RPMI8226 (cell line): ENCODE measurements around the gene ITGA3.

Source experiments
- DNase-seq: peaks from one replicate; pipeline ENCODE4 v3.0.0-alpha.2; 2015

ITGA3 gene

GRCh38 chr17:50055426-50056216 lies at the start of gene ITGA3:
ITGA3 (plus strand) TSS chr17:50056110; CDS start chr17:50056440, 330 bp downstream.
- peak; percentile 88 for DNase-seq

GRCh38 chr17:50009282-50009681 lies 46.6 kb upstream of the ITGA3 start:
- DNase-seq = no peak

DNA sequence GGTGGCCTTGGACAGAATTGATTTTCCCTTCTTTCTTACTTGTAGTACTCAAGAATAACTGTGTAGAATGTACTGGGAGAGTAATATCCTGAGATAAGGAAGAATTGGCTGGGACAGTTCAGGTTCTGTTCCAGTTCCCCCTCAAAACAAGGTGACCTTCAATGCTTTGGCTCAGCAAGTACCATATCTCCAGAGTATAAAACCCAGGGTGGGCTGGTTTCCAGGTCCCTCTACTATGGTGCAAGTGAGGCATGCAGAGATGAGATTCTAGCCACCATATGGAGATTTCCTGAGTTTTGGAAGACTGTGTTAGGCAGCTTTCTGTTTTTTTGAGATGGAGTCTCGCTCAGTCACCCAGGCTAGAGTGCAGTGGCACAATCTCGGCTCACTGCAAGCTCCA lies 42.8 kb upstream of the ITGA3 start:
- DNase-seq = no peak

DNA sequence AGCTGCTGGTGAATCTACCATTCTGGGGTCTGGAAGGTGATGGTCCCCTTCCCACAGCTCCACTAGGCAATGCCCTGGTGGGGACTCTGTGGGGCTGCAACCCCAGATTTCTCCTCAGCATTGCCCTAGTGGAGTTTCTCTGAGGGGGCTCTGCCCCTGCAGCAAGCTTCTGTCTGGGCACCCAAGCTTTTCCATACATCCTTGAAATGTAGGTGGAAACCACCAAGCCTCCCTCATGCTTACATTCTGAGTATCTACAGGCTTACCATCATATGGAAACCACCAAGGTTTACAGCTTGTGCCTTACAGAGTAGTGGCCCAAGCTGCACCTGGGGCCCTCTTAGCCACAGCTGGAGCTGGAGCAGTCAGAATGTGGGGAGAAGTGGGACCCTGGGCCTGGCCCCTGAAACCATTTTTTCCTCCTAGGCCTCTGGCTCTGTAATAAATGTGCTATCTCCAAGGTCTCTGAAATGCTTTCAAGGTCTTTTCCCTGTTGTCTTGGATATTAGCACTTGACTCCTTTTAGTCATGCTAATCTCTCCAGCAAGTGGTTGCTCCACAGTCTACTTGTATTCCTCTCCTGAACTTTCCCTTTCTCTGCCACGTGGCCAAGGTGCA lies 41.3 kb upstream of the ITGA3 start:
- DNase-seq = no peak

GRCh38 chr17:50015146-50015545 lies 40.8 kb upstream of the ITGA3 start:
- DNase-seq = no peak

GRCh38 chr17:50018909-50019308 lies 37.0 kb upstream of the ITGA3 start:
- no peak for DNase-seq

DNA sequence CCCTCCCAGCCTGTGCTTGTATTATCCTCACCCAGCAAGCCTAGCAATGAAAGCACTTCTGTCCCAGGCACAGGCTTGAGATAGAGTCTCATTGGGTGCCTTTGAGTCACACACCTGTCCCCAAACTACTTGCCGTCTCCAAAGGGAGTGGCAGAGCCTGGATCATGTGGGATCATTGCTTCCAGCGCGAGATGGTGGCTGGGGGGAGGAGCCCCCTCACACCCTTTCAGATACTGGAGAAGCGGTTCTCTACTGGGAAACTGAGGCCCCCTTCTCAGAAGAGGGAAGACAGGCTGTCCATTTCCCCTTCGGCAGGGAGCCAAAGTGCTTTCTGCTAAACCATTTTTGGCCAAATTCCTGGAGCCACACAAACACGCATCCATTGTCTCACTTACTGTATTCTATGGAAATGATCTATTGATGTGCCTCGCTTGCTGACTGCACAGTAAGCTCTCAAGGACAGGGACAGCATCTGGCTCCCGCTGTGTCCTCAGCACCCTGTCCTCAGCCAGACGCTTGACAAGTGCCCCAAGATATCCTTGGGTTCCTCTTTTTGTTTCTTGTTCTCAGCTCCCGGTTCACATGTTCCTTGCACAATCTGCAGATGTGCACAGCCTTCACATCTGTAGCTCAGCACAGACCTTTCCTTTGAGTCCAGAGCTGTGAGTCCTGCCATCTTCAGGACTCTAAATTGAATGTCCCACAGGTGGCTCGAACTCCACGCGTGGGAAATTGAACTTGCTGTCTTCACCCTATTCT lies 34.9 kb upstream of the ITGA3 start:
- peak; percentile 14 for DNase-seq

DNA sequence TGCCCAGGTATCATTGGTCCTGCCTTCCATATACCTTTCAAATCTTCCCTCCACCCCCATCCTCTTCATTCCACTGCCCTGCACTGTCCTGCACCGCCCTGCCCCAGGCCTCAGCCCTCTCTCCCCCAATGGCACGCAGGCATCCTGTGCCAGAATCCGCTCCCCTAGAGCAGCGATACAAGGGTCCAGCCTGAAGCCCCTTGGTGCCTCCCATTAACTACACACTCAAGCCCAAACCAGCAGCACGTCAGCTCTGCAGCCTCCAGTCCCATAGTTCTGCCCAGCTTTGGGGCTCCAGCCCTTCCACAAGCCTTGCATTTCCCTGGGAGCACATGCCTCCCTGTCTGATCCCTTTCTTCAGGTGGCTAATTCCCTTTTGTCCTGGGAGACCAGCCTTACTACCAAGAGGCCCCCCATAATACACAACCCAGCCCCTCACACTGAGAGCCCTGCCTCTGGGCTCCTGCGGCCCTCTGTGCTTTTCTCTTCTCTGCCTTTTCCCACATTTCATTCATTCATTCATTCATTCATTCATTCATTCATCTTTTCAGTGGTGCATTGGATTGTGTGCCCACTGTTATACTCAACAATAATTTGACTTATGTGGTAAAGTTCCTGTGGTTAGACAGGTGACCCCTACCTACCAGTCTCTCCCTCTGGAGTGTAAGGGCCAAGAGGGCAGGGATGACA lies 34.1 kb upstream of the ITGA3 start:
- DNase-seq = no peak

DNA sequence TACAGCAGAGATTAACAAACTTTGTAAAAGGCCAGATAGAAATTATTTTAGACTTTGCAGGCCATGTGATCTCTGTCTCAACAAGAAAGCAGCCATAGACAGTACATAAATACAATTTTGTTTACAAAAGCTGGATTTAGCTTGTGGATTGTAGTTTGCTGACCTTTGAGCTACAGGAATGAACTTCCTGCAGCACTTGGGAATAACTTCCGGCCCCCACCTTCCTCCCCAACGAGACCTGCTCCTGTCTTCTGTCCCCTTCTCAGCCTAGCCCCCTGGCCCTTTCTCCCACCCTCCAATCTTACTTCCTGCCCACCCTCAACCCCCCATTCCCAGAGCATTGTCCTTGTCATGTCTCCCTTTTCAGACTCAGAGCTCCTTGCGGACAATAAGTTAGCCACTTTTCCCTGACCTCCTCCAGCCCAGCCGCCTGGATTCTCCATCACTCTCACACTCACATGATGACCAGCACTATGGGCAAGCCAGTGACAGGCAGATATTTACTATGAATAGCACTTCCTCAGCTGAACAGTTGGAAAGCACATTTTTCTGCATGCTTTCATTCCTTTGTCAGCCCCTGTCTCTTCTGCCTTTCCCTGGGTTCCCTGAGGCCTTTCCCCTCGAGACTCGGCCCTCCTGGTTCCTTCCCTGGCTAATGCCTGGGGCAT lies 33.3 kb upstream of the ITGA3 start:
- DNase-seq = no peak

DNA sequence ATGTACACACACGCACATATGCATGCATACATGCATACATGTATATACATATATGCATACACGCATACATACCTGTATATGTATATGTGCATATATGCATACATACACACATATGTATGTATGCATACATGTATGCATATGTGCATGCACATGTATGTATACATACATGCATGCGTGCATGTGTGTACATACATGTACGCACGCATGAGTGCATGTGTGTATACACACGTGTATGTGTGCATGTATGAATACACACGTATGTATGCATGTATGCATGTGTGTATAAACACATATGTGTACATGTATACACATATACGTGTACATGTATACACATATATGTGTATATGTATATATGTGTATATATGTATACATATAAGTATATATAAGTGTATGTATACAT lies 32.4 kb upstream of the ITGA3 start:
- DNase-seq = no peak

- no peak for DNase-seq
These were observed 31.1 kb upstream of the ITGA3 start for GRCh38 chr17:50024808-50025207.

- DNase-seq = no peak
These were observed 29.7 kb upstream of the ITGA3 start for GRCh38 chr17:50026046-50026675.

DNA sequence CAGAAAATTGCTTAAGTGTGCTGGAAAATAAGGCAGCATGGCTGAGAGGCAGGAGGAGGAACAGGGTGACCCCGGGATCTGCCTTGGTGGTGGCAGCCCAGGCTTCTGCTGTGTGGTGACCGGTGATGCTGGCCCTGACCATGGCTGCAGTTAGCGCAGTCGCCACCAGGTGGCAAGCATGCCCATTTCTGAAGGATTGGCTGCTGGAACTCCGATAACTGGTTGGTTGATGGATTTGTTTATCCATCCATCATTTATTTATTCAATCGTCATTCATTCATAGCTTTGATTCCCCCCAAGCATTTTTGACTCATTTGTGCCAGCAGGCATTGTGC lies 29.1 kb upstream of the ITGA3 start:
- DNase-seq = peak; percentile 71

DNA sequence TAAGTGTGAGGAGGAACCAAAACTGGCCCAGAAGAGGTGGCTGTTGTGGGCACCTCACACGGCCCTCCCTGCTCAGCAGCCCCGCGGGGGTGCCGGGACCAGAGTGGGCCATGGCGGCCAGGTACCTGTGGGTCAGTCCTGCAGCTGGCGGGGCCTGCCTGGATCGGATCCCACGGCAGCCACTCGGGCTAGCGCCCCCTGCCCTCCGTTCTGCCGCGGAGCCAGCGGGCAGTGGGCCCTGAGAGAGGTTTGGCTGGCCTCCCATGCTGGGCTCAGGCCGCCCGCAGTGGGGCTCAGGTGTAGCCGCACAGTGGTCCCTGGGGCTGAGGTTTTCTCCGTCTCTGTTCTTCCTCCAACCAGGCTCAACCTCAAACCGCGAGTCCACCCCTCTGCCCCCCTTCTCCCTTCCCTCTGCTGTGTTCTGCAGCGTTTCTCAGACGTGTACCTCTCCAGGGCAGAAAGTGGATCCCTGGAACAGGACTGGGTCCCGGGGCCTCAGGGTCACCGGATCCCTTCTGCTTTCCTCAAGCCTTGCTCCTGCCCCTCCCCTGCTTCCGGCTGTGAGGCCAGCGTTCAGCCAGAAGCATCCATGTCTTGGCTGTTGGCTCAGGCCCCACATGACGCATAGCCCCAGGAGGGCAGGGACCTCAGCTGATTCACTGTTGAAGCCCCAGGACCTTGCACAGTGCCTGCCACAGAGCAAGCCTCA lies 28.6 kb upstream of the ITGA3 start:
- DNase-seq = peak; percentile 31

GRCh38 chr17:50027881-50028735 lies 27.8 kb upstream of the ITGA3 start:
- DNase-seq = peak; percentile 17

DNA sequence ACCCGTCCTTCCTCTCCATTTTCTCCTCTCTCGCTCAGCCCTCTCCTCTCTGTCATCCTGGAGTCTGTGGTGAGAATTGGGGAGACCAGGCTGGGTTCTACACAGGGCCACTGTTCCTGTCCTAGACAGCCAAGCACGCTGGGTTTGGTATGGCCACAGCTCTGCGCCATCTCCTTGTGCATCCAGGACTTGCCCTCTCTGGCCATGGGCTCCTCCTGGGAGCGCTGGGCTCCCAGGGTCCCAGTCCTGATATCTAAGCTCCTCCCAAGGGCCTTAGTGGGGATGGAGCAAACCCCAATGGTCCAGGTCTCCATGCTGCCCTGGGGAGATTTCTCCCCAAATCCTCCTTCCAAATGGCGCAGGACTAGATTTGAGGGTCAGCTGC lies 27.2 kb upstream of the ITGA3 start:
- no peak for DNase-seq

GRCh38 chr17:50029185-50029584 lies 26.7 kb upstream of the ITGA3 start:
- no peak for DNase-seq

DNA sequence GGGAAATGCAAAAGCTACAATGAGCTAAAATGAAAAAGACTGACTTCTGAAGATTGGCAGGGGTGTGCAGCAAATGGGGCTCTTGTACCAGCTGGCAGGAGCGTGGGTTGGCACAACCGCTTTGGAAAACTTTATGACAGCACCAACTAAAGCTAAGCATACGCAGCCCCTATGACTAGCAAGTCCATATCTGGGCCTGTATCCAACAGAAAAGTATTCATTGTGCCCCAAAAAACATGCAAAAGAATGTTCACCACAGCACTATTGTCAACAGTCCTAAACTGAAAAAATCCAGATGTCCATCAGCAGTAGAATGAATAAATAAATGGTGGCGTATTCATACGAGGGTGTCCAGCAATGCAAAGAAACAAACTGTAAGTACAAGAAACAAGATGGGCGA lies 22.6 kb upstream of the ITGA3 start:
- no peak for DNase-seq

DNA sequence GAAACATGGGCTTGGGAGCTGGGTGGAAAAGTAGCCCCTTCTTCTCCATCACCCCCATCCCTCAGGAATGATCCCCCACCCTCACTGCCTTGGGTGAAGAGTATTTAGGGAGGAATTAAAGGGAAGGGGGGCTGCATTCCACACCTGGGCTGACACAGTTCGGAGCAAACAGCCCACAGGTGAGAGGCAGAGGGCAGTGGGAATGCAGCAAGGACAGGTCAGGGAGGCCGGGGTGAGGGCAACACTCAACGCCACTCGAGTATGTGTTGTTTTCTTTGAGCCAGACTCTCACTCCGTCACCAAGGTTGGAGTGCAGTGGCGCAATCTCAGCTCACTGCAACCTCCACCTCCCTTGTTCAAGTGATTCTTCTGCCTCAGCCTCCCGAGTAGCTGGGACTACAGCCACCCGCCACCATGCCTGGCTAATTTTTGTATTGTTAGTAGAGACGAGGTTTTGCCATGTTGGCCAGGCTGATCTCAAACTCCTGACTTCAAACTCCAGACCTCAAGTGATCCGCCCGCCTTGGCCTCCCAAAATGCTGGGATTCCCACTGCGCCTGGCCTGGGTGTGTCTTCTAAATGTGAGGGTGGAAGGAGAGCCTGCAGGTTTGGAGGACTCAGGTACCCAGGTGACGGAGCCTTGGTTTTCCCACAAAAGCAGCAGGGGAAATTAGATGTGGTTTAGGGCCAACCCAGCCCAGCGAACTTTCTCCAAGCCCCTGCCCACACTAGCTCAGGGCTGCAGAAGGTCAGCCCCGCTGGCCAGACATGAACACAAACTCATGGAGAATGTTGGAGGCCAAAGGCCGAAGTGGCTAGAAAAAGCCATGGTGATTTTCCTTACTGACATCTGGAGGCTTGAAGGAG lies 21.2 kb upstream of the ITGA3 start:
- no peak for DNase-seq

- DNase-seq = peak; percentile 60
These were observed 20.5 kb upstream of the ITGA3 start for GRCh38 chr17:50035421-50035879.
